Epithelial cell of prostate (primary cell): ENCODE data around the gene MCMBP.

Experiments
- DNase-seq: peaks from one replicate; pipeline ENCODE4 v3.0.0-alpha.2; 2011; ENCODE audit warnings: low read depth, low spot score
- H3K27ac ChIP-seq: fragments of 450-650 bp; 2 replicates; pipeline ENCODE4 v1.5.1; 2017; ENCODE audit warnings: mild to moderate bottlenecking

MCMBP gene

GRCh38 chr10:119834188-119834587 lies 38.5 kb downstream of the MCMBP start:
- DNase-seq: peak; percentile 18
- H3K27ac ChIP-seq: no peak overlapping the region

- DNase-seq: no peak
- H3K27ac ChIP-seq: no peak overlapping the region
Measured at GRCh38 chr10:119832951-119833350, 39.7 kb downstream of the MCMBP start.

GRCh38 chr10:119831656-119832055 lies 41.0 kb downstream of the MCMBP start:
- H3K27ac ChIP-seq: no peak overlapping the region
- no peak for DNase-seq

GRCh38 chr10:119830851-119831250 lies 41.8 kb downstream of the MCMBP start:
- DNase-seq: no peak
- H3K27ac ChIP-seq: no peak overlapping the region

GRCh38 chr10:119829429-119829828 lies 43.2 kb downstream of the MCMBP start:
- H3K27ac ChIP-seq: no peak overlapping the region
- DNase-seq: no peak

GRCh38 chr10:119827430-119827829 lies 45.2 kb downstream of the MCMBP start:
- H3K27ac ChIP-seq: no peak overlapping the region
- DNase-seq: no peak

GRCh38 chr10:119826771-119827170 lies 45.9 kb downstream of the MCMBP start:
- DNase-seq: no peak
- H3K27ac ChIP-seq: no peak overlapping the region

- H3K27ac ChIP-seq: no peak overlapping the region
- no peak for DNase-seq
Measured at GRCh38 chr10:119824299-119824698, 48.3 kb downstream of the MCMBP start.

GRCh38 chr10:119821182-119821581 lies 51.5 kb downstream of the MCMBP start:
- no peak for DNase-seq
- no peak overlapping the region for H3K27ac ChIP-seq

- no peak overlapping the region for H3K27ac ChIP-seq
- DNase-seq: no peak
Measured at GRCh38 chr10:119818889-119819270, 53.8 kb downstream of the MCMBP start.

GRCh38 chr10:119817991-119818888 lies 54.4 kb downstream of the MCMBP start:
- DNase-seq: no peak
- H3K27ac ChIP-seq: no peak overlapping the region

- no peak overlapping the region for H3K27ac ChIP-seq
- no peak for DNase-seq
Measured at GRCh38 chr10:119815671-119816070, 57.0 kb downstream of the MCMBP start.

- H3K27ac ChIP-seq: no peak overlapping the region
- no peak for DNase-seq
Measured at GRCh38 chr10:119812684-119813083, 60.0 kb downstream of the MCMBP start.

- H3K27ac ChIP-seq: no peak overlapping the region
- no peak for DNase-seq
Measured at GRCh38 chr10:119811122-119811521, 61.5 kb downstream of the MCMBP start.

- DNase-seq: no peak
- peak overlapping the region; percentile 12 for H3K27ac ChIP-seq
Measured at GRCh38 chr10:119807960-119808697, 64.5 kb downstream of the MCMBP start.

- no peak overlapping the region for H3K27ac ChIP-seq
- DNase-seq: no peak
Measured at GRCh38 chr10:119806334-119807130, 66.1 kb downstream of the MCMBP start.

GRCh38 chr10:119805702-119806230 lies 66.9 kb downstream of the MCMBP start:
- no peak overlapping the region for H3K27ac ChIP-seq
- DNase-seq: no peak

GRCh38 chr10:119803264-119803663 lies 69.4 kb downstream of the MCMBP start:
- DNase-seq: no peak
- H3K27ac ChIP-seq: no peak overlapping the region

- no peak overlapping the region for H3K27ac ChIP-seq
- no peak for DNase-seq
Measured at GRCh38 chr10:119801998-119802538, 70.6 kb downstream of the MCMBP start.

- DNase-seq: no peak
- H3K27ac ChIP-seq: no peak overlapping the region
Measured at GRCh38 chr10:119801176-119801575, 71.5 kb downstream of the MCMBP start.
